PC-3 (cell line): ENCODE measurements around the gene RBL1. TPM values are rescaled to one million over a fixed set of nuclear protein-coding genes. Genes with fewer than 3 reads are reported as not detected.

Experiments
- ATAC-seq: fragments of 200-7000 bp; cut with Tn5 transposase; 2 replicates; pipeline ENCODE4 v1.9.1; 2020; ENCODE audit warnings: mild to moderate bottlenecking, moderate library complexity
- BruUV-seq: library from RNA; stranded (reverse); fragments of 400-500 nt; replicated peaks from 2 replicates; lab custom pipeline; 2021; lab: Mats Ljungman, UMichigan
- CTCF ChIA-PET: fragments of 300-600 bp; sonication (Branson Sonifier 250); formaldehyde crosslinking; loops from one replicate; lab custom pipeline; 2022; ENCODE audit warnings: antibody characterized with exemption; lab: Charles Lee
- POLR2A ChIA-PET: fragments of 300-600 bp; sonication (Branson Sonifier 250); formaldehyde crosslinking; loops from one replicate; lab custom pipeline; 2022; ENCODE audit warnings: antibody characterized with exemption; ENCODE audit not compliant: unreplicated experiment; lab: Charles Lee
- DNase-seq: peaks from one replicate; pipeline ENCODE4 v3.0.0-alpha.2; 2015
- H2AFZ ChIP-seq: fragments of 300-600 bp; sonication (generic); 2 replicates; pipeline ENCODE4 v1.6.0; 2016; ENCODE audit warnings: antibody characterized with exemption, low read length
- H3F3A ChIP-seq: fragments of 300-600 bp; sonication (generic); one replicate; pipeline ENCODE4 v1.6.0; 2017; ENCODE audit warnings: antibody characterized with exemption, low read length, control low read depth, mild to moderate bottlenecking; ENCODE audit not compliant: unreplicated experiment
- H3K27ac ChIP-seq: fragments of 300-600 bp; sonication (generic); 2 replicates; pipeline ENCODE4 v1.5.1; 2016; ENCODE audit warnings: mild to moderate bottlenecking, low read length
- H3K27me3 ChIP-seq: fragments of 300-600 bp; sonication (generic); 2 replicates; pipeline ENCODE4 v1.6.1; 2016; ENCODE audit warnings: low read length, mixed read lengths
- H3K36me3 ChIP-seq: fragments of 300-600 bp; sonication (generic); 2 replicates; pipeline ENCODE4 v1.6.1; 2016; ENCODE audit warnings: low read depth, mixed run types, low read length, mixed read lengths
- H3K4me1 ChIP-seq: fragments of 300-600 bp; sonication (generic); 2 replicates; pipeline ENCODE4 v1.5.1; 2016; ENCODE audit warnings: low read length; ENCODE audit not compliant: insufficient read depth
- H3K4me2 ChIP-seq: fragments of 300-600 bp; sonication (generic); 2 replicates; pipeline ENCODE4 v1.6.0; 2016; ENCODE audit warnings: low read length
- H3K4me3 ChIP-seq: fragments of 300-600 bp; sonication (generic); 2 replicates; pipeline ENCODE4 v1.5.1; 2016; ENCODE audit warnings: mild to moderate bottlenecking, low read length, mixed read lengths
- H3K79me2 ChIP-seq: fragments of 300-600 bp; sonication (generic); 2 replicates; pipeline ENCODE4 v1.6.1; 2017; ENCODE audit warnings: low read length, mixed read lengths
- H3K9ac ChIP-seq: fragments of 300-600 bp; sonication (generic); 2 replicates; pipeline ENCODE4 v1.6.0; 2016; ENCODE audit warnings: mild to moderate bottlenecking, low read length
- H3K9me2 ChIP-seq: fragments of 300-600 bp; sonication (generic); replicated peaks from 2 replicates; pipeline ENCODE4 v1.6.1; 2016; ENCODE audit warnings: mixed run types, low read length, mixed read lengths
- H3K9me3 ChIP-seq: fragments of 300-600 bp; sonication (generic); 2 replicates; pipeline ENCODE4 v1.6.1; 2016; ENCODE audit warnings: low read length, mixed read lengths
- H4K20me1 ChIP-seq: fragments of 300-600 bp; sonication (generic); 2 replicates; pipeline ENCODE4 v1.6.1; 2016; ENCODE audit warnings: low read length, mixed read lengths
- EZH2 ChIP-seq: fragments of 300-600 bp; sonication (generic); IDR thresholded peaks from one replicate; pipeline ENCODE4 v1.6.1; 2017; ENCODE audit warnings: antibody characterized with exemption, mild to moderate bottlenecking, low read length; ENCODE audit not compliant: unreplicated experiment
- EZH2phosphoT487 ChIP-seq: fragments of 300-600 bp; sonication (generic); IDR thresholded peaks from 2 replicates; pipeline ENCODE4 v1.6.1; 2018; ENCODE audit warnings: mild to moderate bottlenecking, antibody characterized with exemption, low read length, borderline replicate concordance
- intact Hi-C: fragments of 100-400 bp; cut with micrococcal nuclease; formaldehyde crosslinking; loops from 2 replicates; pipeline ENCODE4 v1.9.0; 2023
- total RNA-seq: library from RNA; depleted of rRNA; stranded (reverse); fragments of >200 nt; gene quantifications from 2 replicates; pipeline ENCODE4 v1.2.3, GENCODE V29; 2014; rRNA removed
- TF ChIP-seq, protein P1 (sequence below): fragments of 300-600 bp; sonication (generic); conservative IDR thresholded peaks from 2 replicates; pipeline ENCODE4 v1.5.1; 2017; ENCODE audit warnings: antibody characterized with exemption, low read depth, mild to moderate bottlenecking, low read length

RBL1 gene
- total RNA-seq, 1 experiment from 2014 or later: 41.1 TPM

DNA sequence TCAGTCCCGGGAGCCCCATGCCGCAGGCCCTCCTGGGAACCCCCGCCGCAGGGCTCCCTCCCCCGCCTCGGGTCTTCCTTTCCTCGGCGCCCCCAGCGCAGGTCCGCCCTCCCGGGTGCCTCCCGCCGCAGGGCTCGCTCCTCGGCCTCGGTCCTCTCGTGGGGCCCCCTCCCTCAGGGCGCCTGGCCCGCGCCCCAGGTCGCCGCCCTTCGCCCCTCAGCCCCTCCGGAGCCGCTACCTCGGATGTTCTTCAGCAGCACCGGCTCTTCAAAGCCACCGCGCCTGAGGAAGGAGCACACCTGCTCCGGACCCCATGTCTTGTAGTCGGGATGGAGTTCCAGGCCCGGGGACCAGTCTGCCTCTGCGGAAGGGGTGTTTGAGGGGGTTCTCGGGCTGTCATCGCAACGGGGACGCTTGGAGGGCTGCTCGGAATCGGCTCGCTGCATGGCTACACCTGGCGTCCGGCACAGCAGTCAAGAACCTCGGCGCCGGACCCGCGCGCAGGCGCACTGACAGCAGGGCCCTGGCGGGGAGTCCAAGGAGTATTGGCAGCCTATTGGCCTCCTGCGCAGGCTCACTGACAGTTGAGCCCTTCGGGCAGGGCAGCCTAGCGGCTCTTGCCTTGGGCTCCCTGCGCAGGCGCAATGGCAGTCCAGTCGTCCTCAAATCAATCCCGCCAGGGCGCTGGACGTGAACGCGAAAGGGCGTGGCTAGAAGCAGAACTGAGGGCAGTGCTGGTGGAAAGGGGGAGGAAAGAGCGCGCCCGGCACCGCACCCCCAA lies 144.4 kb downstream of the RBL1 start, which contains the start of gene SAMHD1:
TSS of gene SAMHD1 (minus strand) at position 511 of the 781 bp plus-strand sequence. CDS start at position 446, 65 bp downstream.
- Histone ChIP-seq H4K20me1 (no peaks in the 10 kb centered on the region), H3F3A (no peaks in the 10 kb centered on the region), H3K36me3 (no peaks in the 10 kb centered on the region), H3K27me3 (no peaks in the 10 kb centered on the region), H3K4me2 (peak within 1 kb of the TSS; percentile 93), H3K9me2 (no peaks in the 10 kb centered on the region), H2AFZ (peak within 1 kb of the TSS; percentile 99), H3K9me3 (no peaks in the 10 kb centered on the region), H3K79me2 (peaks cover 16% of the 10 kb centered on the region), H3K27ac (no peak within 1 kb of the TSS), H3K4me3 (peak within 1 kb of the TSS; percentile 93), H3K4me1 (peaks cover 17% of the 10 kb centered on the region; the same call in 1 of the 2 replicates), H3K9ac (peak within 1 kb of the TSS; percentile 70)
- intact Hi-C loops: no loop called here
- POLR2A ChIA-PET: interaction anchor here (0.7 kb wide), 1 partner anchor 50 kb away, joined by 5 read pairs; no protein-coding TSS in a partner anchor
- CTCF ChIA-PET: no interaction called here
- no peak for TF ChIP-seq EZH2phosphoT487
- TF ChIP-seq EZH2: no peak
- BruUV-seq: no TSS peak
- ATAC-seq: peak; percentile 94
- peak; percentile 99 for DNase-seq

DNA sequence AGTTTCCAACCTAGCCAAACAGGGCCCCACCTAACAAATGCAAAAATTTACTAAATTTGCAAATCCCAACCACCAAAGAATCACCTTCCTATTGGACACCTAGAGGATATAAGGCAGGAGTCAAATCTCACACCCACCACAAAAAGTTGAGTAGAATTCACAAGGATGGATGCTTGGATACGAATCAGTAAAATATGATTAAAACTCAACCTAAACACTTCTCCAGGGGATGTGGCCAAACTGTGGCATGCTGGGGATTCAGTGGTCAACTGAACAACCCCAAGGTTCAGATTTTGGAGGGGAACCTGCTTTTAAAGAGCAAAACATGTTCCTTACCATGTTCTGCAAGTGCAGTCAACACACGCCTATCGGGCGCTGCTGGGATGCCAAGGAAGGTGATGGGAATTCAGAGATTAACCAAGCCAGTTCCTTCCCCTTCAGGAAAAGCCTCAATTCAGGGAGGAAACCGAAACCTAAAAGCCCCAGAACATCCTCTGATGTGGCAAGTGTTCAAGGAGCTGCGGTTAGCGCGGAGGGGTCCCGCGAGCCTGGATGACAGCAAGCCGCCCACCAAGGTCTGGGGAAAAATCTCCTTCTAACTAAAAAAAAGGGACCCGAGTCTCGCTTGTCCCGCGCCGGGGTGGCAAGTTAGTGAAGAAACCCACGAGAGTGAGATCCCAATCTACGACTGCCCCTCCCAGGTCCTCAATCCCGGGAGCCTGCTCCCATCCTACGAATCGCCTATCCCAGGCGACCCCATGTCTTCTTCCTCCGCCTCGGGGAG lies 145.2 kb downstream of the RBL1 start:
- no peak overlapping the region for H3K27ac ChIP-seq
- intact Hi-C loops: no loop called here
- H3K9me2 ChIP-seq: no peaks in the 10 kb centered on the region
- H3K27me3 ChIP-seq: no peaks in the 10 kb centered on the region
- POLR2A ChIA-PET: interaction anchor here (0.7 kb wide), 1 partner anchor 49 kb away, joined by 5 read pairs; no protein-coding TSS in a partner anchor
- H3K4me1 ChIP-seq: peaks cover 17% of the 10 kb centered on the region; the same call in 1 of the 2 replicates
- H3K79me2 ChIP-seq: peaks cover 16% of the 10 kb centered on the region
- H3K9me3 ChIP-seq: no peaks in the 10 kb centered on the region
- H3K4me3 ChIP-seq: peak overlapping the region; percentile 93
- H3K4me2 ChIP-seq: peak overlapping the region; percentile 93
- TSS peak; percentile 47 for BruUV-seq
- TF ChIP-seq EZH2phosphoT487: no peak
- TF ChIP-seq, protein P1, sequence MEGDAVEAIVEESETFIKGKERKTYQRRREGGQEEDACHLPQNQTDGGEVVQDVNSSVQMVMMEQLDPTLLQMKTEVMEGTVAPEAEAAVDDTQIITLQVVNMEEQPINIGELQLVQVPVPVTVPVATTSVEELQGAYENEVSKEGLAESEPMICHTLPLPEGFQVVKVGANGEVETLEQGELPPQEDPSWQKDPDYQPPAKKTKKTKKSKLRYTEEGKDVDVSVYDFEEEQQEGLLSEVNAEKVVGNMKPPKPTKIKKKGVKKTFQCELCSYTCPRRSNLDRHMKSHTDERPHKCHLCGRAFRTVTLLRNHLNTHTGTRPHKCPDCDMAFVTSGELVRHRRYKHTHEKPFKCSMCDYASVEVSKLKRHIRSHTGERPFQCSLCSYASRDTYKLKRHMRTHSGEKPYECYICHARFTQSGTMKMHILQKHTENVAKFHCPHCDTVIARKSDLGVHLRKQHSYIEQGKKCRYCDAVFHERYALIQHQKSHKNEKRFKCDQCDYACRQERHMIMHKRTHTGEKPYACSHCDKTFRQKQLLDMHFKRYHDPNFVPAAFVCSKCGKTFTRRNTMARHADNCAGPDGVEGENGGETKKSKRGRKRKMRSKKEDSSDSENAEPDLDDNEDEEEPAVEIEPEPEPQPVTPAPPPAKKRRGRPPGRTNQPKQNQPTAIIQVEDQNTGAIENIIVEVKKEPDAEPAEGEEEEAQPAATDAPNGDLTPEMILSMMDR: no peak
- no peak for TF ChIP-seq EZH2
- CTCF ChIA-PET: no interaction called here
- ATAC-seq: peak; percentile 19
- H2AFZ ChIP-seq: peak overlapping the region; percentile 99
- peak; percentile 61 for DNase-seq
- peak overlapping the region; percentile 70 for H3K9ac ChIP-seq
- H3K36me3 ChIP-seq: no peaks in the 10 kb centered on the region
- no peaks in the 10 kb centered on the region for H3F3A ChIP-seq
- no peaks in the 10 kb centered on the region for H4K20me1 ChIP-seq

Other genes starting within 250 kb of the RBL1 start
- gene TLDC2, start 219.9 kb downstream of the RBL1 start, total RNA-seq: not detected in 2 replicates
- gene SAMHD1, start 144.3 kb downstream of the RBL1 start, total RNA-seq: 23.0 and 24.2 TPM in 2 replicates
- 257 and 274 TPM in 2 replicates for gene RPN2, start 83.3 kb upstream of the RBL1 start, total RNA-seq
- gene MROH8, start 83.6 kb upstream of the RBL1 start, total RNA-seq: 0.58 and 0.98 TPM in 2 replicates
- not detected in 2 replicates for gene GHRH, start 165.8 kb upstream of the RBL1 start, total RNA-seq
- 21.9 and 27.5 TPM in 2 replicates for gene MANBAL, start 193.7 kb upstream of the RBL1 start, total RNA-seq